ENCODE measurements around the gene PGPEP1. TPM values are rescaled to one million over a fixed set of nuclear protein-coding genes. Genes with fewer than 3 reads are reported as not detected.

The PGPEP1 gene
- total RNA-seq, 2 donors from 2014 or later, result 16.4 to 20.6 TPM

- Histone ChIP-seq H3K36me3 (peaks cover 18% of the 10 kb centered on the region), H3K27me3 (no peaks in the 10 kb centered on the region), H3K27ac (peak overlapping the region; percentile 98 to 99), H3K4me3 (no peak overlapping the region), H3K4me1 (peaks cover 0 to 57% of the 10 kb centered on the region in 2 donors), H3K9me3 (no peaks in the 10 kb centered on the region)
- TF ChIP-seq CTCF (IDR thresholded peaks at IDR 0.05), result no peak
- DNase-seq (ENCODE audit: low spot score), result no peak
Observed at GRCh38 chr19:18306209-18306887, 34.0 kb upstream of the PGPEP1 start.

- Histone ChIP-seq H3K4me3 (no peak overlapping the region), H3K4me1 (peaks cover 0 to 52% of the 10 kb centered on the region in 2 donors), H3K27ac (peak overlapping the region; percentile 98 to 99), H3K36me3 (peaks cover 22% of the 10 kb centered on the region), H3K27me3 (no peaks in the 10 kb centered on the region), H3K9me3 (no peaks in the 10 kb centered on the region)
- DNase-seq (ENCODE audit: low spot score), result no peak
- no peak for TF ChIP-seq CTCF (IDR thresholded peaks at IDR 0.05)
Observed at GRCh38 chr19:18306888-18307260, 33.5 kb upstream of the PGPEP1 start.

GRCh38 chr19:18307271-18307681 is 33.1 kb upstream of the PGPEP1 start:
- Histone ChIP-seq H3K4me3 (no peak overlapping the region), H3K9me3 (no peaks in the 10 kb centered on the region), H3K36me3 (peaks cover 26% of the 10 kb centered on the region), H3K27me3 (no peaks in the 10 kb centered on the region), H3K27ac (peak overlapping the region; percentile 98 to 99), H3K4me1 (peaks cover 0 to 48% of the 10 kb centered on the region in 2 donors)
- TF ChIP-seq CTCF (IDR thresholded peaks at IDR 0.05), result no peak
- no peak for DNase-seq (ENCODE audit: low spot score)

- H3K4me3 ChIP-seq, result no peak overlapping the region
- H3K36me3 ChIP-seq, result peaks cover 34% of the 10 kb centered on the region
- peaks cover 0 to 38% of the 10 kb centered on the region in 2 donors for H3K4me1 ChIP-seq
- H3K27ac ChIP-seq, result peak overlapping the region; percentile 98 to 99
- no peak for TF ChIP-seq CTCF (IDR thresholded peaks at IDR 0.05)
- H3K9me3 ChIP-seq, result no peaks in the 10 kb centered on the region
- DNase-seq (ENCODE audit: low spot score), result no peak
- no peaks in the 10 kb centered on the region for H3K27me3 ChIP-seq
Observed at GRCh38 chr19:18308051-18308947, 32.1 kb upstream of the PGPEP1 start.

- Histone ChIP-seq H3K36me3 (peaks cover 34% of the 10 kb centered on the region), H3K9me3 (no peaks in the 10 kb centered on the region), H3K4me1 (peaks cover 0 to 31% of the 10 kb centered on the region in 2 donors), H3K27ac (no peak overlapping the region), H3K27me3 (no peaks in the 10 kb centered on the region), H3K4me3 (no peak overlapping the region)
- DNase-seq (ENCODE audit: low spot score), result no peak
- no peak for TF ChIP-seq CTCF (IDR thresholded peaks at IDR 0.05)
Observed at GRCh38 chr19:18308948-18309325, 31.5 kb upstream of the PGPEP1 start.
